GM03348 (cell line): Measurements from ENCODE around the gene PIF1.

Experiments used
- DNase-seq: peaks from one replicate; pipeline ENCODE4 v3.0.0; 2012; ENCODE audit warnings: low spot score

The PIF1 gene

DNA sequence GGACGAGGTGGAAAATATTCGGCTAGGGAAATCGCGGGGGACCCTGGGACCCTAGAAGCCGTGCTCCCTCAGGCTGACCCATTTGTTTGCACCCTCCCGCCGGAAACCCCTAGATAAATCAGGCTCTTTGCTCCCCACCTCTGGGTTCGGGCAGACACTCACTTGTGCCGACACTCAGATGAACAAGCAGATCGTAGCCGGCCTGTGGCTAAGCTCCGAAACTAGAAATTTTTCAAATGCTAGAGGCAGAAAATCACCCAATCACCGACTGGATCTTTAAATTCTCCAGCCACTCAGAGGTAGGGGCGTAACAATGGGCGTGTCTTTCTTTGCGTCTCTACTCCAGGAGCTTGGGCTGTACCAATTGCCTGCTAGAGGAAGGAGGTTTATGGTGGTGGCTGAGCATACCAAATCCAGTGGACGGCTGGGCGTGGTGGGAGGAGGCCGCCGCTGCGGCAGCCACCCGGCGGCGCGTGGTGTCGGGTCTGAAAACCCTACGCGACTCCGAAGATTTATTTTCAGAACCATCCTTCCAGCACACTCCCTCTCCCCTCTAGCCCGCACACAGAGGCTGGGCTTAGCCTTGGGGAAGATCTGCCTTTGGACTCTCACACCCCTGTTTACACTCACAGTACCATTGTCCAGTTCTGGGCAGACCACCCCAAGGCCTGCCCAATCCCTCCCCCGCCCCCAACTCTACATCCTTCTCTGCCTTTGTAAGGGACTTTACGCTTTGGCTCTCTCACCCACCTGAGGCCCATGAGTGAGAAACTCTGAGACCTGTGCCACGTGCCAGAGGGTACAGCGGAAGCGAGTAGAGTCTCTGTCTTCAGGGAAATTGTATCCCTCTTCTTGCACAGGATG lies at the start of gene PIF1:
Gene PIF1, minus strand, starts transcription at position 217 of the 864 bp plus-strand sequence. CDS start 1,312 bp downstream, outside the sequence.
- DNase-seq: peak; percentile 95

- DNase-seq: no peak
Observed at GRCh38 chr15:64870353-64870752, 44.9 kb upstream of the PIF1 start.

- no peak for DNase-seq
Observed at GRCh38 chr15:64869501-64869900, 44.1 kb upstream of the PIF1 start.

DNA sequence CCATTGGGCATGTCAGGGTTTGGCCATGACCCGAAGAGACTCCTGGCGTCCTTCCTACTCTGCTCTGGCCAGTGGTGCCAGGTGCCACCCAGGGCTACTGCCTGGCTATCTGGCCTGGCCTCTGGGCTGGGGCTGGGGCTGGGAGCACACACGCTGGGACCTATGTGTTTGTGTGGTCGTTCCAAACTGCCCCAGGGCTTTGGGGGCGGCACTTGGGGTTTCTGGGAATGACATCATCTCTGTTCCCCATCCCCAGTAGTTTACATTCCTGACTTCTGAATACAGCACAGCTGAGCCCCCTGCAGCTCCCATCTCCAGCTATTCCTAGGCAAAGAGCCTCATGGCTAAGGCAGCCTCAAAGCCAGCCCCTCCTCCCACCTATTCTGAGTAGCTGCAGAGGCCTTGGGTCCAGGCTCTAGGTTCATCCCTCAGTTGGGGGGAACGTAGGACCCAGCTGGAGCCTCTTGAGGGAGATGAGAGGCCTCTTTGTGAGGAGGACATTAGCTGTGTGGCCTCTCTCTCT lies 40.6 kb upstream of the PIF1 start:
- peak; percentile 70 for DNase-seq

DNA sequence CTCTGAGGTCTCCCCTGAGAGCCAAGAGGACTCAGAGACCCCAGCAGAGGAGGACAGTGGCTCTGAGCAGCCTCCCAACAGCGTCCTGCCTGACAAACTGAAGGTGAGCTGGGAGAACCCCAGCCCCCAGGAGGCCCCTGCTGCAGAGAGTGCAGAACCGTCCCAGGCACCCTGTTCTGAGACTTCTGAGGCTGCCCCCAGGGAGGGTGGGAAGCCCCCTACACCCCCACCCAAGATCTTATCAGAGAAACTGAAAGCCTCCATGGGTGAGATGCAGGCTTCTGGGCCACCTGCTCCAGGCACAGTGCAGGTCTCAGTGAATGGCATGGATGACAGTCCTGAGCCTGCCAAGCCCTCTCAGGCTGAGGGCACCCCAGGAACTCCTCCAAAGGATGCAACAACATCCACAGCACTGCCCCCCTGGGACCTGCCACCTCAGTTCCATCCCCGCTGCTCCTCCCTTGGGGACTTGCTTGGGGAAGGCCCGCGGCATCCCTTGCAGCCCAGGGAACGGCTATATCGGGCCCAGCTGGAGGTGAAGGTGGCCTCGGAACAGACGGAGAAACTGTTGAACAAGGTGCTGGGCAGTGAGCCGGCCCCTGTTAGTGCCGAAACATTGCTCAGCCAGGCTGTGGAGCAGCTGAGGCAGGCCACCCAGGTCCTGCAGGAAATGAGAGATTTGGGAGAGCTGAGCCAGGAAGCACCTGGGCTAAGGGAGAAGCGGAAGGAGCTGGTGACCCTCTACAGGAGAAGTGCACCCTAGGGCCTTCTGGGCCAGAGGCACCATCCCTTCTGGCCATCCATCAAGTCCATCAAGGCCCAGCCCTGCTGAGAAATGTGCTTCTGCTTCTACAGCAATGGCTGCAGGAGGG lies 39.9 kb upstream of the PIF1 start:
- DNase-seq: no peak

- DNase-seq: no peak
Observed at GRCh38 chr15:64864068-64864467, 38.6 kb upstream of the PIF1 start.

DNA sequence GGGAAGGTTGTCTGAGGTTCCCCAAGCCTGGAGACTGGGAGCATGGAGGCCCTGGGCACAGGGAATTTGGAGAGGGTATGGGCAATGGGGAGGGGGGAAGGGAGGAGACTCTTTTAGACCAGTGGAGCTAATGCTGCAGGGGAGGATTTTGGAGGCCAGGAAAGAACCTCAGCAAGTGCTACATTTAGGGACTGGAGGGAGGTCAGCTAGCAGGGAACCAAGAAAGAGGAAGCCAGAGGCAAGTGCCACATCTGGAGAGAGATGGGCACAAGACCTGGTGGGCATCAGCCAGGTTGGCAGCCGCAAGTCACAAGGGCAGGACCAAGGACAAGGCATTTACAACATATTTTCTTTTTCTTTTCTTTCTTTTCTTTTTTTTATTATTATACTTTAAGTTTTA lies 37.0 kb upstream of the PIF1 start:
- no peak for DNase-seq

DNA sequence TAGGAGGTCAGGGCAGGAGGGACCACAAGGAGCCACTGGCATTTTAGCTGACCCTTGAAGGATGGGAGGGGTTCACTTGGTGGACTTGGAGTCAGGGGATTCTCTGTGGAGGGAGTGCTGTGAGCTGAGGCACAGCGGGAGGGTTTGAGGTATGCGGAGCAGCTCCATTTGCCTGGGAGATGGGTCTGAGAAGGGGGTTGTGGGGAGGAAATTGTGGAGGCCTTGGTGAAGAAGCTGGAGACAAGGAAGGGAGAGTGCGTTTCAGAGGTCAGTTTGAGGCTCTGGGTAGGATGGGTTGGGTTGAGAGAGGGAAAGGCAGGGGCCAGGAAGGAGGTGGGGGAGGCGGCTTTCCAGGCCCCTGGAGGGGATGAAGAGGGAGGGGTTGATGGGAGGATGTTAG lies 36.5 kb upstream of the PIF1 start:
- DNase-seq: no peak

DNA sequence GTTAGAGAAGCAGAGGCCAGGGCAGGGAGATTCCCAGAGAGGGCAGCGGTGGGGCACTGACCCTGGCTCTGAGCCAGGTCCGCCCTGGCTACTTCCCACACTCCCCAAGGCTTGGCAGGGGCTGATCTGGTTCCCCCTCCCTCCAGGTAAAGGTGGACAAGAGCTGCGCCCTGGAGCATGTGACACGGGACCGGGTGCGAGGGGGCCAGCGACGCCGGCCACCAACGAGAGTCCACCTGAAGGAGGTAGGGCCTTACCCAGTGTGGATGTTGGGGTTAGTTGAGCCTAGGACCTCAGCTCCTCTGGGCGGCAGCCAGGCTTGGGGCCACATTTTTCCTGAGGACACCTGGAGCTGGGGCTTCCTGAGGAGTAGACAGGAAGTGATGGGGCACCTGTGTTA lies 35.9 kb upstream of the PIF1 start:
- no peak for DNase-seq

- no peak for DNase-seq
Observed at GRCh38 chr15:64859226-64859625, 33.8 kb upstream of the PIF1 start.

GRCh38 chr15:64858021-64858575 lies 32.7 kb upstream of the PIF1 start:
- no peak for DNase-seq

GRCh38 chr15:64857421-64857820 lies 32.0 kb upstream of the PIF1 start:
- DNase-seq: peak; percentile 76

GRCh38 chr15:64856429-64857145 lies 31.1 kb upstream of the PIF1 start:
- DNase-seq: peak; percentile 32

- DNase-seq: peak; percentile 55
Observed at GRCh38 chr15:64855205-64855975, 29.9 kb upstream of the PIF1 start.

- no peak for DNase-seq
Observed at GRCh38 chr15:64854526-64854925, 29.1 kb upstream of the PIF1 start.

- no peak for DNase-seq
Observed at GRCh38 chr15:64854041-64854440, 28.6 kb upstream of the PIF1 start.

- peak; percentile 87 for DNase-seq
Observed at GRCh38 chr15:64851503-64851840, 26.0 kb upstream of the PIF1 start.

- DNase-seq: no peak
Observed at GRCh38 chr15:64850778-64851502, 25.5 kb upstream of the PIF1 start.

GRCh38 chr15:64847876-64848716 lies 22.6 kb upstream of the PIF1 start:
- no peak for DNase-seq

DNA sequence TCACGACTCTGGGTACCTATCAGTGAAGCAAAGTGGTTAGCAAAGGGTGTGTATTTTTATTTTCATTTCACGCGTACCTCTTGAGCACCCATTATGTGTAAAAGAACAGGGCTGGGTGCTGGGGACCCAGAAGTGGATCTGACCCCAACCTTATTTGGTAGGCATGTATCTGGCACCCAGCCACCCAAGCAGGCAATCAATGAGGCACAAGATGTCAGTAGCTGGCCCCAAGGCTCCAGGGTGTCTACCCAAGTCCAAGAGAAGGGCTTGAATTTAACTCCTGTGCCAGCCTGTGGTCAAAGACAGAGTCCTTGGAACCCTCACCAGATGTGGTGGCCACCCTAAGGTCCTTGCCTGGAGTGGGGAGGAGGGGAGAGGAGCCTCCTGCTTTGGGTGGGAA lies 22.0 kb upstream of the PIF1 start:
- no peak for DNase-seq
